Panc1 (cell line): Measurements from ENCODE around the gene DMBX1. TPM values are rescaled to one million over a fixed set of nuclear protein-coding genes. Genes with fewer than 3 reads are reported as not detected.

Experiments
- ATAC-seq: fragments of 200-7000 bp; cut with Tn5 transposase; 2 replicates; pipeline ENCODE4 v1.9.1; 2020; ENCODE audit warnings: mild to moderate bottlenecking, moderate library complexity
- BruUV-seq: library from RNA; stranded (reverse); fragments of 400-500 nt; replicated peaks from 2 replicates; lab custom pipeline; 2021; lab: Mats Ljungman, UMichigan
- CTCF ChIA-PET: fragments of 300-600 bp; sonication (Branson Sonifier 250); formaldehyde crosslinking; loops from one replicate; lab custom pipeline; 2022; ENCODE audit warnings: antibody characterized with exemption; lab: Charles Lee
- POLR2A ChIA-PET: fragments of 300-600 bp; sonication (Branson Sonifier 250); formaldehyde crosslinking; loops from one replicate; lab custom pipeline; 2022; ENCODE audit warnings: antibody characterized with exemption; lab: Charles Lee
- DNase-seq: peaks from one replicate; pipeline ENCODE4 v3.0.0-alpha.2; 2010; ENCODE audit warnings: low read depth, low spot score
- H3K27ac ChIP-seq: 2 replicates; pipeline ENCODE4 v1.5.1; 2011; ENCODE audit warnings: mild to moderate bottlenecking, low read length, inconsistent platforms
- H3K27me3 ChIP-seq: fragments of 200-500 bp; sonication (Bioruptor generic); 2 replicates; pipeline ENCODE4 v1.6.0; 2014; ENCODE audit warnings: low read length, inconsistent platforms; ENCODE audit not compliant: control insufficient read depth, insufficient read depth
- H3K36me3 ChIP-seq: fragments of 200-500 bp; sonication (Bioruptor generic); 2 replicates; pipeline ENCODE4 v1.5.1; 2014; ENCODE audit warnings: inconsistent platforms, mild to moderate bottlenecking, low read length, moderate library complexity; ENCODE audit not compliant: control insufficient read depth, insufficient read depth
- H3K4me1 ChIP-seq: 2 replicates; pipeline ENCODE4 v1.5.1; 2011; ENCODE audit warnings: inconsistent platforms, mild to moderate bottlenecking, low read length, moderate library complexity; ENCODE audit not compliant: control insufficient read depth, insufficient read depth
- H3K4me3 ChIP-seq, 2 experiments: 2 replicates each; pipeline ENCODE4 v1.5.1; 2011 to 2012; ENCODE audit warnings: low read depth in 2 of 2, low read length in 2 of 2, mild to moderate bottlenecking in 2 of 2, inconsistent platforms in 1 of 2, moderate library complexity in 1 of 2
- H3K9me3 ChIP-seq: fragments of 200-500 bp; sonication (Bioruptor generic); 2 replicates; pipeline ENCODE4 v1.5.1; 2014; ENCODE audit warnings: low read depth, mild to moderate bottlenecking, inconsistent platforms, low read length, moderate library complexity; ENCODE audit not compliant: control insufficient read depth, insufficient read depth
- CTCF ChIP-seq: fragments of 450-650 bp; IDR thresholded peaks from 2 replicates; pipeline ENCODE4 v1.5.1; 2017; ENCODE audit warnings: mild to moderate bottlenecking
- POLR2AphosphoS5 ChIP-seq: IDR thresholded peaks from 2 replicates; pipeline ENCODE4 v1.6.1; 2012; ENCODE audit warnings: mild to moderate bottlenecking, low read depth, low read length, moderate library complexity
- REST ChIP-seq, 2 experiments: IDR thresholded peaks; 2 replicates each; pipeline ENCODE4 v1.6.1; 2011 to 2012; ENCODE audit warnings: low read depth in 2 of 2, control low read depth in 1 of 2, low read length in 1 of 2, mild to moderate bottlenecking in 1 of 2, moderate library complexity in 1 of 2; ENCODE audit not compliant: insufficient read depth in 1 of 2
- SIN3A ChIP-seq: IDR thresholded peaks from 2 replicates; pipeline ENCODE4 v1.6.1; 2012; ENCODE audit warnings: low read depth, mild to moderate bottlenecking, low read length, moderate library complexity, borderline replicate concordance; ENCODE audit not compliant: insufficient read depth
- TCF7L2 ChIP-seq: IDR thresholded peaks from 2 replicates; pipeline ENCODE4 v1.6.1; 2011; ENCODE audit warnings: mild to moderate bottlenecking, low read depth, low read length, inconsistent platforms
- in situ Hi-C: cut with HindIII; loops from 2 replicates; pipeline ENCODE4 v1.10.0; 2016; ENCODE audit warnings: low sequenced_read_pairs, low pct_unique_long_range_greater_than_20kb
- intact Hi-C: fragments of 100-400 bp; cut with micrococcal nuclease; formaldehyde crosslinking; loops from one replicate; pipeline ENCODE4 v1.10.0; 2022; ENCODE audit not compliant: unreplicated experiment
- total RNA-seq: library from RNA; stranded (reverse); gene quantifications from one replicate; pipeline ENCODE4 v1.2.1, GENCODE V29; 2021; ENCODE audit not compliant: unreplicated experiment

DMBX1 gene
- total RNA-seq, 1 experiment from 2014 or later: 0.05 TPM

GRCh38 chr1:46451948-46452930 is 37.4 kb upstream of the DMBX1 start:
- intact Hi-C loops (no loop called here), in situ Hi-C loops (no loop called here)
- Histone ChIP-seq H3K9me3 (no peaks in the 10 kb centered on the region), H3K36me3 (no peaks in the 10 kb centered on the region), H3K4me3 (no peak overlapping the region), H3K27ac (no peak overlapping the region), H3K27me3 (no peaks in the 10 kb centered on the region), H3K4me1 (no peaks in the 10 kb centered on the region)
- no peak for TF ChIP-seq CTCF
- ATAC-seq: no peak
- ChIA-PET CTCF (interaction anchor here (0.7 kb wide), 1 partner anchor 27 kb away, joined by 5 read pairs; no protein-coding TSS in a partner anchor), POLR2A (no interaction called here)
- no TSS peak for BruUV-seq
- DNase-seq: no peak

GRCh38 chr1:46452931-46453325 is 36.7 kb upstream of the DMBX1 start:
- no peaks in the 10 kb centered on the region for H3K9me3 ChIP-seq
- no peak for TF ChIP-seq POLR2AphosphoS5
- TF ChIP-seq TCF7L2: no peak
- no peak for TF ChIP-seq REST (IDR thresholded peaks at IDR 0.05; ENCODE audit: insufficient read depth in 1 of 2, low read depth in 2 of 2, low read length in 1 of 2)
- no peak for TF ChIP-seq SIN3A
- no peak for TF ChIP-seq CTCF
- no peak overlapping the region for H3K27ac ChIP-seq
- ATAC-seq (no peak), DNase-seq (no peak)
- no peak overlapping the region for H3K4me3 ChIP-seq
- no peaks in the 10 kb centered on the region for H3K27me3 ChIP-seq
- intact Hi-C loops (no loop called here), in situ Hi-C loops (no loop called here)
- ChIA-PET CTCF (no interaction called here), POLR2A (no interaction called here)
- no TSS peak for BruUV-seq
- H3K4me1 ChIP-seq: no peaks in the 10 kb centered on the region
- H3K36me3 ChIP-seq: no peaks in the 10 kb centered on the region
